HG03060 (cell line): ENCODE results near the gene ZNF277.

Experiments used
- ATAC-seq: cut with Tn5 transposase; IDR thresholded peaks from one replicate; pipeline ENCODE4 v1.9.1; 2021; ENCODE audit warnings: low read depth, moderate number of reproducible peaks; ENCODE audit not compliant: unreplicated experiment

Gene ZNF277

DNA sequence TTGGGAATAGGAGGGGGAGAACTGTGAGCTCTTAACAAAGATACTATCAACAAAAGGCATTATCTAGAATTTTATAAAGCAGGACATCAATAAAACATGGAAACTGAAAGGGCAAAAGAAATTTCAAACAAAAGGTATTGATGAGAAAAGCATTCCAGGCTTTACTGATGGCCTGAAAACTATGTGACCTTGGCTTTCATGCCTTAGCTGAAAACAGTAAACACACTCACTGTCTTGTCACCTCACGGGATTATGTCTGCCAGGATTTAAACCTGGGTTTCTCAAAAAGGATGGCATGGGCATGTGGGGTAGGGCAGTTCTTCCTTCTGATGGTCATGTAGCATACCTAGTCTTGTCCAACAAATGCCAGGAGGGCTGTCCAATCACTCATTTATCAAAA is 23.2 kb upstream of the ZNF277 start:
- no peak for ATAC-seq

DNA sequence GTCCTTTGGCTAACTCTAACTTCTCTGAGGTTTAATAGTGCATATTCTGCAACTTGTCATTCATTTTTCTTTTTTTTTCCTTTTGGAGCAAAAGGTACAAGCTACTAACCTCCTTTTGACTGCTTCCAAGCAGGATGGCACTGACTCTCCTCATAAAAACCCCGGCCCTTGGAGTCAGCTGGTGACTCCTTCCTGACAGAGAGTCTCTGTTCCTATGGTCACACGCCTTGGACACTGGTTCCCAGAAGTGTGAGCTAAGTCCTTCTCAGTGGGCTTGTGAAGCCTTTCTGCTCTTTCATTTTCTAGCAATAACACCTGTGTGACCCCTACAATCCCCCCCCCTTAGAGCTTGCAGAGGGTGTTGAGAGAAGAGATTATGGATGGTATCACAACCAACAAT is 22.0 kb upstream of the ZNF277 start:
- no peak for ATAC-seq

DNA sequence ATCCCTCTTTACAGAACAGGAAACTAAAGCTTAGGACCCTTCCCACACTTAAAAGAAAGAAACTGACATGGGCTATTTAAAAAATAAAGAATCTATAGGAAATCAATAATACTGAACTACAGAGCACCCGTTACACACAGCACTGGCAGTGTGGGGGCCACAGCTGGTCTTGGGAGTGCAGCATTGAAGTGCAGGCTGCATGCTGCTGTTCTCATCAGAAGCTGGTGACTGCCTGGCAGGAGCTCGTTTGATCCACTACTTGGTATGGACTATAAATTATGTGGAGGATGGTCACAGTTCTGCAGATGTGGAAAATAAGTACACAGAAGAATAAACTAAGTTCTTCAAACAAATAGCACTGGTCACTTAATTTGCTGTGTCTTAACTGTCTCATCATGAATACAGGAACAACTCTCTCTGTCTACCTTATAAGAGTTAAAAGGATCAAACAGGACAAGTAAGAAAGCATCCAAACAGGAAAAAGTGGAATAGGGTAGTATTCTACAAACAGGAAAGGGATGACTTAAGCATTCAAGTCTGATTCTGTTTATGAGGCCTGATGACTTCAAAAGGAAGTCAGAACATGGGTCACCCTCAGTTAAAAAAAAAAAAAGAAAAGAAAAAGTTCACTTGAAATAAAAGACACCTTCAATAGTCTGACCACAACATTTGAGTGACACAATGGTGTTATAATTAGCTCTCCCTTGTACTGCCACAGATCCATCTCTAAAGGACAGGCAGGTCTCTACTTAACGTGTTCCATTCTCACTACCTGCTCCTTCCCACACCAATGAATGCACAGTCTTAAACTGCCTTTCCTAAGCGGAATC is 21.3 kb upstream of the ZNF277 start:
- ATAC-seq = no peak

DNA sequence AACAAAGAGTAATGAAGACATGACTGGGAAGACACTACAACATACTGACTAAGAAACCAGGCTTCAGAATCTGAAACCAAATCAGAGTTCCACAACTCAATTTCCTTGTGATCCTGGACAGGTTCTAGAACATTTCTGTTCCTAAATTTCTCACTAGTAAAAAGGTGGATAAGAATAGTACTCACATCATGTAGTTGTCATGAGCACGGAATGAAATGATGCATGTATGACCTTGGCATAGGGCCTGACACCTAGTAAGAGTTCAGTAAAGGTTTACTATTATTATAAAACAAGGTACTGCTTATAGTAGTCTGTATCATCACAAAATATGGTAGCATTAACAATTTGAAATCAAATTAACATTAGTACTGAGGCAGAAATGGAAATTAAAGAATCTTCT is 20.2 kb upstream of the ZNF277 start:
- ATAC-seq = no peak

DNA sequence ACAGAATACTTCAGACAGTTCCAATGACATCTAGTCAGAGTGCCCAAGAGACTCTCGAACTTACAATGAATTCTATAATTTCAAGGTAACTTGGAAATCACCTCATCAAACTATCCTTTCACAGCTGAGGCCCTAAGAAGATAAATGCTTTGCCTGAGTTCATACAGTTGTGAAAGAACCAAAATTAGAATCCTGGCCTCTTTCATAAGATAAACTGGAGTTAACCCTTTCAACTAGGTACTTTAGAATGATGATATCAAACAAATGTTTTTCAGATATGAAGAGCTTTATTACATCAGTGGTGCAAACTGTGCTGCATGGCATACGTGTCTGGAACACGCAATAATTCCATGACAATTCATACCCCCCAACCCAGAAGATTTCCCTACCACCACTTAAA is 18.2 kb upstream of the ZNF277 start:
- ATAC-seq = no peak

DNA sequence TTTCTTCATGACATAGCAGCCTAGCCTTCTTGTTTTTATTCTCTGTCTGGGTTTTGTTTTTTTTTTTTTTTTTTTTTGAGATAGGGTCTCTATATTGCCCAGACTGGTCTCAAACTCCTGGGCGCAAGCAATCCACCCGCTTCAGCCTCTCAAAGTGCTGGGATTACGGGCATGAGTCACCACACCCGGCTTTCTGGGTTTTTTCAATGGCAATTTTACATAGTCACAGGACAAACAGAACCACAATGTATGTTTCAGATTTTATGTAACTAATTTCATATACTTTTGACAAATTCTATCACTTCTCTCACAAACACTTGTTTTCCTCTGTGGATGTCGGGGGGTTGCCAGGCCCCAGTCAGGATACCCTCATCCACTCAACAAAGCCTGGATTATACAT is 16.8 kb upstream of the ZNF277 start:
- ATAC-seq = no peak

DNA sequence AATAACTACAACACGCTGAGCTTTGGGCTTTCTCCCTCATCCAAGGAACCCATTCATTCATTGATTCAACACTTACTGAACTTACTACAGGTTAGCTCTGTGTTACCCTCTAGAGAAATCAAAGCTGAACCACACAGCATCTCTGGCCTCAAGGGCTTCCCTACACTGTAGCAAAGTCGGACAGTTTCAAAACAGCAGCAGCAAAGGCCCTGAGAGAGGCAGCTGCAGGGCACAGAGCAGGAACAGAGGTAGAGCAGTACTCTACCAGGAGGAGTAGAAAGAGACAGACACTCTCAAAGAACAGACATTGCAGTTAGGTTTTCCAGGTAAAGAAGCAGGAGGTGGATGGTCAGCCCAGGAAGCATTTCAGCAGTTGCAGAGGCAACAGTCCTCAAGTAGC is 16.4 kb upstream of the ZNF277 start:
- no peak for ATAC-seq

DNA sequence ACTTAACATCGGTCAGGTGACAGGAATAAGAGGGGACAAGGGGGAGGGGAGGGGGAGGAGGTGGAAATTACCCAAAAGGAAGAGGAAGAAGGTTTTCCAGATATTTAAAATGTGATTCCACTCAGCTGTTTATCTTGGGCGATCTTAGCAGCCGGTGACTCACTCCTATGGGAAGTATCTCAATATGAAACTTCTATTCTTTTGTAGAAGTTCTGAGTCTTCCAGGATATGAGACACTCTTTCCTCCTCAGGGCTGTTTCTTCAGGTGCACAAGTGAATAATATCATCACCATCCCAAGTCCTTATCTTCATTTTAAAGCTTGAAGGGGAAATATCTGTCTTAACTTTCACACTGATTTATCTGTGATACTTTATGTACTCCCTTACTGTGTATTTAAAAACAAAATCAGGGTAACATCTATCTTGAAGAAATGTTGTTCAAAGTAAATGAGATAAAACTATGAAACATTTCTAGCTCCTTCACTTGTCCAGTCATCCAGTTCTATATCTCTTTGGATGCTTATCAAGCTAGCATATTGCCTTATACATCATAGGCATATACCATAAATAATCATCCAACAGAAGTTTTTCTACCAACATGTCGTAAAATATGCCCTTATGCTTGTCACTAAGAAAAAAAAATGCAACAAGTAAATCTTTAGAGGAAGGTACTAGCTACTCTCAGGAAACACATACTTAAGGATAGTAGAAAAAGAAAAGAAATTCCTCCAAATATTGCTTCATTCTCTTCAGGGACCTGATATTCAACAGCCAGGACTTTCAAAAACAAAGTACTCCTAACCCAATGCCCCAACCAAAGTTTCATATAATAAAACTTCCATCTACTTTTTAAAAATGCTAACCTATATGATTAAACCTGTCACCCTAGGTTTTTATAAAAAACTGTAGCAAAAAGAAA is 14.0 kb upstream of the ZNF277 start:
- ATAC-seq = no peak

DNA sequence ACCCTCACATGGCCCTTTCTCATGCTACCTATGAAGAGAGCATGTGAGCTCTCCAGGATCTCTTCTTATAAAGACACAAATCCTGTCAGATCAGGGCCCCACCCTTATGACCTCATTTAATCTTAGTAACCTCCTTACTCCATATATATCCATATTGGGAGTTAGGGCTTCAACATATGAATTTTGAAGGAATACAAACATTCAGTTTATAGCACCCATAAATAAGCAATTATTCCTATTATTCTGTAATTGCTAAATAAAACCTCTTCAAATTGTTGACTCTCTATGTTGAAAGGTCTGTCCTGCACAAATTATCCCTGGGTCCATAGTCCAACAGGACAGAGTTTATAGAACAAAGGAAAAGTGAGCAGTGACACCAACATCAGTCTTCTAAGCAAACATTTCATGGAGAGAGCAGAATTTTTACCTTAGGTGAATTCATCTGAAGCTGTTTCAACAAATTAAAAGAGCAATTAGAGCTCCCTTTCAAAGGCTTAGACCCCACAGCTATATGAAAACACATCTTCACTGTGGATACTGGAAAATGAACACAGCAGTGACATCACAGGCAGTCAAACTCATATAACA is 12.5 kb upstream of the ZNF277 start:
- no peak for ATAC-seq

DNA sequence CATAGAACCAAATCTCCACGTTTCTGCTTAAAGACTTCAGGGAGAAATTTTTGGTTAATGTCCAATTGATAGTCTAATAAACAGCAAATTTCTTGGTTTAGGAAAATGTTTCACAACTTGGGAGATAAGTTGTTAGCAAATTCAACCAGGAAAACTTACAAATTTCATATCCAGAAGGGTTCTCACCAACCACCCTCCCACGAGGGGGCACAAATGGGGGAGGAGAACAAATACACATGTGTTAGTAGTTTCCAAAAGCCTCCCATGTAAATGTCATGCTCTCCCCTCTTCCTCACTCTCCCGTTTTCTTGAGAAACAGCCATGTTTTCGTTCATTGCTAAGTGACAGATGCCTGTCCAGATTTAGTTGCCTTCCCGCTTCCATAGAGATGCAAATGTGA is 10.8 kb upstream of the ZNF277 start:
- no peak for ATAC-seq

DNA sequence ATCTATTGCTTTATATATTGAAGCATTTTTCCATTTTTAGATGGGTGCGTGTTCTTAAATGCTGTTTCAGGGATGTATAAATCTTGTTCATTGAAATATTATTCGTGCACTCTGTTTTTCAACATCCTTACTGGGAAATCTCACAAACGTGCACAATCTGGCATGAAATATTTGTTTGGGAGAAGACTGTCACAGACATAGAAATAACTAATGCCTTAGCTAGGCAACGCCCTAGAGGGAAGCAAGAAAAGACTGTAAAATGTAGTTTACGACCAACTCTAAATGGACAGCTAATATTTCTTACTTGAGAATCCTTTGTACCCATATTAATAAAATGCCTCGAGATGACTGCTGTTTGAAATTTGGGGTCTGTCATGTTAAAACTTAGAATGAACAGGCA is 9.2 kb upstream of the ZNF277 start:
- ATAC-seq = no peak

DNA sequence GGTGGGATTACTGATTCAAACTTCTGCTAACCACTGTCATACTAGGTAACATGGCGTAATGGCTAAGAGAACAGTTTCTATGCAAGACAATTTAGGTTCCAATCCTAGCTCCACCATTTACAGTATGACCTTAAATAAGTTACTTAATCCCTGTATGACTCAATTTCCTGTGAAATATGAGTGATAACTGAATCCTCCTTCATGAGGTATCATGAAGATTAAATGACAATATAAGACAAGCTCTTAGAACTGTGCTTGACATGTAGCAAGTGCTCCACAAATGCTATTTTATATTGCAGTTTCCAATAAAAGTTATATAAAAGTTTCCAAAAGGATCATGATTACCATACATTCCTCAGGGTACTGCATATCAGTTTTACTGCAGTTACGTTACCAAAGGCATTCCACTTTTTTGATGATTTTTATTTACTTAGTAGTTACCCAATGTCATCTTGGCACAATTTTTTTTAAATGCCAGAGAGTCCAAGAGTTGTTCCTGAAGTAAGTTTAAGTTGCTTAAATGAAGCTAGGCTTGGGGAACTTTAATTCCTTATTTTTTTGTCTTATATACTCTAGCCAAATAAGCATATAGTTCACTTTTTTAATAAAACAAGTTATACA is 7.3 kb upstream of the ZNF277 start:
- ATAC-seq = no peak

DNA sequence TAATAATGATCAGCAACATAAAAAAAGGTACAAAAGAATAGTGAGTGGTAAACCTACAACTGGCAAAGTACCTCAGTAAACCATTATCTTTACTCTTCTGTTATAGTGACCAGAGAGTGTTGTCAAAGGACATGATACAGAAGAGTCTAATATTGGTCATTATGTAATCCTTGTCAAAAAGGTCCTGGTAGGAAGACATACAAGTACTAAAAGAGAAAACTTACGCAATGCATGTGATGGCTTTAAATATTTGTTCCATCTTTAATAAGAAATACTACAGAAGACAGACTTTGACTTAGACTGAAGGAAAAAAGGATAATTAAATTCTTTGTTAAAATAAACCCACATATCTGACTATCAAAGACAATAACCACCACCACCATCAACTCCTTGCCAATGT is 6.8 kb upstream of the ZNF277 start:
- no peak for ATAC-seq

DNA sequence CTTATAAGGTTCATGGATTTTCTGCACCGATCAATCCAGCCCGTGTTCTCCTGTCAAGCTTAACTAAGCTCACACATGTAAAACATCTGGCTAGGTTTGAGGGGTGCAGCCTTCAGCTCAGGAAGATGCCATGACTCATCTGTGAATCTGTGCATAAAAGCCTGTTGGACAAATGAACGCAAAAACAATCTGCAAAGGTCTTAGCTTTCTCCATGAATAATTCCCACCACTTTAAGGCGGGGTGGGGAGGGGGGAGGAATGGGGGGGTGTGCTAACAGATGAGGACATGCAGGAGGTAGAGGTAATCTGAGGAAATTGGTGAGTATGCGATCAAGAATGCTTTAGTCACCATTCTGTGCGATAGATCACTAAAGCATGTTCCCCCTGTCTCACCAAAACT is 5.1 kb upstream of the ZNF277 start:
- ATAC-seq = no peak

DNA sequence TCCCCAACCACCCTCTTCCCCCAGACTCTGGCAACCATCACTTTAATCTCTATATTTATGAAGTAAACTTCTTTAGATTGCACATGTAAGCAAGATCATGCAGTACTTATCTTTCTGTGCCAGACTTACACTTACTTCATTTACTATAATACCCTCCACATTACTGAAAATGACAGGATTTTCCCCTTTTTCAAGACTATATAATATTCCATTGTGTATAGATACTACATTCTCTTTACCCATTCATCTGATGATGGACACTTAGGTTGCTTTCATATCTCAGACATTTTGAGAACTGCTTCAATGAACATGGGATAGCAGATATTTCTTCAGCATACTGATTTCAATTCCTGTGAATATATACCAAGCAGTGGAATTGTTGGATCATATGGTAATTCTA is 4.7 kb upstream of the ZNF277 start:
- no peak for ATAC-seq

DNA sequence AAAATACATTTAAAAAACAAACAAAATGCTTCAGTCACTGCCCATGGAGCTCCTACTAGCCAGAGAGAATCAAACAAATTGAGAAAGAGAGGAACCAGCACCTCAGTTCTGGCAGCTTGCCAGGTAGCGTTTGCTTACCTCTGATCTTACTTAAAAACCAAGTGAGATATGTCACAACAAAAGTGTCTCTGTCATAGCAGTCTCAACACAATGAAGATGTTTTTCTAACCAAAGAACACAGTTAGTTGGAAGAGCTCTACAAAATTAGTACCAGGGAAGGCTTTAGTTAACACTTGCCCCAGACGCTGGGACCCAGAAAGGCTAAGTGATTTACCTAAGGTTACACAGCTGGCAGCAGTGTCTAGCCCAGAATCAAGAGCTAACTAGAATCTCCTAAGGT is 3.7 kb upstream of the ZNF277 start:
- ATAC-seq = no peak

DNA sequence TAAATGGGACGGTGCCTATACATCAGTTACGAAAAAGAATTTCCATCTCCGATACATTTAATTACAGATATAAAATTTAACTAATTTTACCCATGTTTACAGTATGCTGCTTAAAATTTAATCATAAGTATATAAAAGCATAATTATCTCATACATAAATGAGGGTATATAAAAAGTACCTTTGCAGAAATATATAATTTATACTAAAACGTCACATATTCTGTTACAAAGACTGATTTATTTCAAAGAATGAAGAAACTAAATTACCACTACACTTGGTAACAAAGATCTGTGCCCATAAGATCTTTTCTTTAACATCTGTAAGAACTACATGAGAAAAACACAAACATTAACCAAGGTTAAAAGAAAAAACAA is 3.1 kb upstream of the ZNF277 start:
- ATAC-seq = no peak

DNA sequence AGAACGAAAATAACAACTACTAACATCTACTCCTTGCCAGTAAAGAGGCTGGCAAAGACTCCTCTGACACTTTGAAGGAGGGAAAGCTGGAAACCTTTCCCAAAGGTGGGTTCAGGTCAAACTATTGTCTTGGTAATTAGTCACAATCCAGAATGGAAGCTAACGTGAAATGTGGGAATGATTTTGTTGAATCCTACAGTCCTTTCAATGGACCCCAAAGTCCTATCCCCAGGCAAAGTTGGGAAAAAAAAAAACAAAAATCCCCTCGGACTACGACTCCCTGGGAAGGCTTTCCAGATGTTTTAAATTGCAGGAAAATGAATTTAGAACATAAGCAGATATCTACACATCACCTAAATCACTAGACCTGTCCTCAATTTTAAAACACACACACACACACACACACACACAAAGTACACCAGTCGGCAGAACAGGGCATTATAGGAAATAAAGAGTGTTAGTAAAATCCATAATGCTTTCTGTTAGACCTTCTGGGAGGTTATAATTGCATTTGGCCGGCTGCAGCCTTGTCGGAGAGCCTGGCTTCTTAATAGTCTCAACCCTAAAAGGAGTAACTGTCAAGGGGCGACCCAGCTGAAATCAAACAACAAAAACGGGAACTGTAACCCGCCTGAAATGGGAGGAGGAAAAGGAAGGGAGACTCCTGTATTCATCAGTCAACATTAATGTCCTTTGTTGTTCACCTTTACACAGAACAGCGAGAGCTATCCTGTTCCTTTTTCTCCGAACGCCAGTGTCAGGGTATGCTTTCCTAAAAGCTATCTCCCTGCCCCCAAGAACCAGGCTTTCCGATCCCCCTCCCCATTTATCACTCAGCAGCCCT is 1.8 kb upstream of the ZNF277 start:
- ATAC-seq = no peak

DNA sequence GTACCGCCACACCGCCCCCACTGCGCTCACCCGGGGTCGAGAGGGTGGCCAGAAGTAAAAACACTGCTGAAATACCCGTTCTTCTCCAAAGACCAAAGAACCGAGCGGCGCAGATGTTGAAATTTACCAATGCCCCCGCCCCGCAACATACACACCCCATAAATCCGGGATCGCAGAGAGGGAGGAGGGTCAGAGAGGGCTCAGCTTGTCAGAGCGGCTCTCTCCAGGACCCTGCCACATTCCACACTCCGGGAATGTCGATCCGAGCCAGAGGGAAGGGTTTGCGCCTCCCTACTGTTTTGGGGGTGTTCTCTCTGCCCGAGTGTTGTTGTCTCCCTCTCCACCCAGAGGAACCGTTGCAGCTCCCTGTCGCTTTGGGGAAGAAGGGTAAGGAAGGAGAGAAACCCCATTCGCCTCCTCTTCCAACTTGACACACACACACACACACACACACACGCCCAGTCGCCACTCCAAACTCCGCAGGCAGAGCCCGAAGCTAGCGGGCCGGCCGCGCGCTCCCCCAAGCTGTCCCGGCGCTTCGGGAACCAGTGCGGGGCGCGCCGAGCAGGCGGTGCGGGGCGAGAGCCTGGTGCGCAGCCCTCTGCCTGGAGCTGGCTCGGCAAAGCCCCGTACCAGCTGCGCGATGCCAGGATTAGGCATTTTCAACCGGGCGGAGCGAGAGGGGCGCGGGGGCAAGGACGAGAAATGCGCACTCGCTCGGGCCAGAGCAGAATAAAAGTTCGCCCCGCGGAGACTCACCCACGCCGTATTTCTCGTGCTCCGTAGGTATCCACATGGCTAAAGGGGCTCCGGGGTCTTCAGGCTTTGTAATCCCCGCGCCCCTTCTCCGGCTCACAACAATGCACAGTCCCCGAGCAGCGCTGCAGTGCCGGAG is 905 bp upstream of the ZNF277 start:
- ATAC-seq = no peak
